ENCODE measurements around the gene H19. TPM values are rescaled to one million over a fixed set of nuclear protein-coding genes. Genes with fewer than 3 reads are reported as not detected.
A peak's percentile ranks its signal among the peaks of the same experiment; 100 is the strongest.

H19 gene
- total and polyA plus RNA-seq, 9 of the 15 experiments (the other 6 are each of a cell fraction or from before 2014, with no cell fraction given): 0.13 to 682 (median 15.7) TPM

GRCh38 chr11:1990872-1991578 lies 6.6 kb downstream of the H19 start:
- no peak overlapping the region for H3K4me3 ChIP-seq
- TF ChIP-seq, protein P1, sequence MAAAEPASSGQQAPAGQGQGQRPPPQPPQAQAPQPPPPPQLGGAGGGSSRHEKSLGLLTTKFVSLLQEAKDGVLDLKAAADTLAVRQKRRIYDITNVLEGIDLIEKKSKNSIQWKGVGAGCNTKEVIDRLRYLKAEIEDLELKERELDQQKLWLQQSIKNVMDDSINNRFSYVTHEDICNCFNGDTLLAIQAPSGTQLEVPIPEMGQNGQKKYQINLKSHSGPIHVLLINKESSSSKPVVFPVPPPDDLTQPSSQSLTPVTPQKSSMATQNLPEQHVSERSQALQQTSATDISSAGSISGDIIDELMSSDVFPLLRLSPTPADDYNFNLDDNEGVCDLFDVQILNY (CRISPR knock-in tag; IDR thresholded peaks at IDR 0.05): no peak
- TF ChIP-seq PTTG1 (tag; IDR thresholded peaks at IDR 0.05; ENCODE audit: low read depth): no peak
- no peak for TF ChIP-seq SMAD3 (CRISPR knock-in tag; conservative IDR thresholded peaks at IDR 0.05)
- no peak for TF ChIP-seq L3MBTL2 (IDR thresholded peaks at IDR 0.05)
- no peak for TF ChIP-seq RUNX1 (IDR thresholded peaks at IDR 0.05; ENCODE audit: low read depth)
- TF ChIP-seq, protein P2, sequence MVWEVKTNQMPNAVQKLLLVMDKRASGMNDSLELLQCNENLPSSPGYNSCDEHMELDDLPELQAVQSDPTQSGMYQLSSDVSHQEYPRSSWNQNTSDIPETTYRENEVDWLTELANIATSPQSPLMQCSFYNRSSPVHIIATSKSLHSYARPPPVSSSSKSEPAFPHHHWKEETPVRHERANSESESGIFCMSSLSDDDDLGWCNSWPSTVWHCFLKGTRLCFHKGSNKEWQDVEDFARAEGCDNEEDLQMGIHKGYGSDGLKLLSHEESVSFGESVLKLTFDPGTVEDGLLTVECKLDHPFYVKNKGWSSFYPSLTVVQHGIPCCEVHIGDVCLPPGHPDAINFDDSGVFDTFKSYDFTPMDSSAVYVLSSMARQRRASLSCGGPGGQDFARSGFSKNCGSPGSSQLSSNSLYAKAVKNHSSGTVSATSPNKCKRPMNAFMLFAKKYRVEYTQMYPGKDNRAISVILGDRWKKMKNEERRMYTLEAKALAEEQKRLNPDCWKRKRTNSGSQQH (CRISPR knock-in tag; IDR thresholded peaks at IDR 0.05): no peak
- TF ChIP-seq MTA3 (IDR thresholded peaks at IDR 0.05; ENCODE audit: borderline replicate concordance): no peak
- TF ChIP-seq GATAD2B (IDR thresholded peaks at IDR 0.05; ENCODE audit: borderline replicate concordance): no peak
- no peak for TF ChIP-seq ZNF551 (CRISPR knock-in tag; IDR thresholded peaks at IDR 0.05)
- TF ChIP-seq THRAP3 (IDR thresholded peaks at IDR 0.05; ENCODE audit: borderline replicate concordance): no peak
- TF ChIP-seq BCL6 (CRISPR knock-in tag; IDR thresholded peaks at IDR 0.05): no peak
- TF ChIP-seq NEUROD1 (IDR thresholded peaks at IDR 0.05; ENCODE audit: borderline replicate concordance, low read depth, low read length, partially characterized antibody): no peak
- TF ChIP-seq PYGO2 (tag; IDR thresholded peaks at IDR 0.05): no peak
- TF ChIP-seq ZNF174 (CRISPR knock-in tag; IDR thresholded peaks at IDR 0.05): no peak
- FAIRE-seq: peak; percentile 61
- DNase-seq (ENCODE audit: extremely low read depth in 1 of 4, low spot score in 3 of 4): no peak
- no CpG with 5 or more reads among the region's 29 CpGs for WGBS (ENCODE audit: insufficient coverage, low coverage, missing lambda C conversion rate)
- H2AFZ ChIP-seq (ENCODE audit: low read depth, low read length): no peak overlapping the region
- ATAC-seq: peak; percentile 44
- no peak overlapping the region for H3K9ac ChIP-seq (ENCODE audit: insufficient read depth in 1 of 2, low read depth in 2 of 2, low read length in 2 of 2)
- intact Hi-C loops (cut with micrococcal nuclease) (no loop called here), in situ Hi-C loops (cut with MboI) (no loop called here)
- ChIA-PET CTCF (ENCODE audit: low intra/inter-chr PET ratio) (no interaction called here), POLR2A (interaction anchor here (0.6 kb wide), 1 partner anchor 279 kb away, joined by 4 read pairs; no protein-coding TSS in a partner anchor)
- H3K79me2 ChIP-seq (ENCODE audit: control insufficient read depth, insufficient read depth, low read length): no peaks in the 10 kb centered on the region
- H3K27me3 ChIP-seq (ENCODE audit: control insufficient read depth in 2 of 2, insufficient read depth in 2 of 2, low read length in 2 of 2): no peaks in the 10 kb centered on the region
- no peaks in the 10 kb centered on the region for H3K9me1 ChIP-seq (ENCODE audit: control insufficient read depth, insufficient read depth, low read length)
- H4K20me1 ChIP-seq (replicated peaks; ENCODE audit: control insufficient read depth, insufficient read depth, low read length): no peaks in the 10 kb centered on the region
- H3K4me1 ChIP-seq (replicated peaks in 1 of 2; ENCODE audit: control insufficient read depth in 2 of 2, insufficient read depth in 2 of 2, low read length in 2 of 2): no peaks in the 10 kb centered on the region; a peak in 1 of 5 replicates
- no peaks in the 10 kb centered on the region for H3K9me3 ChIP-seq (replicated peaks; ENCODE audit: control insufficient read depth, insufficient read depth, low read depth, low read length)
- no peak overlapping the region for H3K4me2 ChIP-seq (ENCODE audit: insufficient read depth, low read length)
- H3K27ac ChIP-seq (ENCODE audit: extremely low read depth, low read depth, low read length): no peak overlapping the region
- H3K36me3 ChIP-seq (ENCODE audit: control insufficient read depth, insufficient read depth, low read length): no peaks in the 10 kb centered on the region
- BruUV-seq (replicated peaks): no TSS peak

All from K562 (cell line).